Dermis microvascular lymphatic vessel endothelial cell (primary cell): ENCODE data around the gene SIDT2. TPM values are rescaled to one million over a fixed set of nuclear protein-coding genes. Genes with fewer than 3 reads are reported as not detected.
"Not testable (repeated sequence)": the region's sequence is repeated elsewhere in the genome, so short reads cannot be mapped to it uniquely, and the experiment has no call there.

Source experiments
- DNase-seq, 2 donors: peaks; one replicate each; pipeline versions ENCODE4 v3.0.0 to v3.0.0-alpha.2; 2010; ENCODE audit warnings: low read depth in 2 of 2
- total RNA-seq: library from RNA; depleted of rRNA; stranded (reverse); fragments of >200 nt; gene quantifications from 2 replicates; pipeline ENCODE4 v1.2.1, GENCODE V29; 2014

Gene SIDT2
- total RNA-seq, result 6.4 and 12.1 TPM in 2 replicates

DNA sequence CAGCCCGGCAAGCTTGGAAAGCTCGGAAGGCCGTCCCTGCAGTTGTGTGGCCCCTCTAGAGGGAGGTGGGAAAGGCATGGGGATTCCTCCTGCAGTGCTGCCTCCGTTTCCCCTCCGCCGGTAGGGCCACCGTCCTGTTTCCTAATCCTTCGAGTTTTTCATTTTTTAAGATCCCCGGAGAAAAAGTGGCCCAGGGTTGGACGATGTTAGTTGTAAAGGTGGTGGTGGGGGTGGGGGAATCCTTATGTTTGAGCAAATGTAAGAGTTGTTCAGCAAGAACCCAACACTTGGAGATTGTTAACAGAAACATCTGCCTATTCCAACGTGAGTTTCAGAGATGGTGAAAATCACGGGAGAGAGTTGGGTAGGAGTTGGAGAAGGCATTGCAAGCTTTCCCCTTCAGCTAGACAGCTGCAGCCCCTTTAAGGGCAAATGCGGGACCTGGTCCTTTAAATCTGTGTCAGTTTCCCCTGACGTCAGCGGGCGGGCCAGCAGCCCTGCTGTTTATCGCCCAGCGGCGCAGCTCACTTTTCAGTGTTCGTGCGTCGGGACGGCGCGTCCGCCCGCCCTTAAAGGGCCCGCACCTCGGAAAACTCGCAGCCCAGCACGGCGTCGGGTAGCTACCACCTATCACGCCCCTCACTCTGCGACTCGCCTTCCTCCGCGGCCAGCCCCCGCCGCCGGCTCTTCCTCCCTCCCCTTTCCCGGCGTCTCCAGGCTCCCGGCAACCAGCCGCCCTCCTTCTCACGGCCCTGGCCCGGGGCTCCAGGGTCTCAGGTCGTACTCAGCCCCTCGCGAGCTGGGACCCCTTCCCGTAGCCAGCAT lies at the start of gene SIDT2:
Gene SIDT2 (plus strand): TSS at position 534 of the 825 bp plus-strand sequence. CDS start 521 bp downstream, outside the sequence.
- DNase-seq, result peak; percentile 83 to 96

- not testable (repeated sequence) for DNase-seq
These were observed 48.1 kb upstream of the SIDT2 start for GRCh38 chr11:117130396-117130795.

- DNase-seq, result no peak
These were observed 47.7 kb upstream of the SIDT2 start for GRCh38 chr11:117130879-117131278.

- DNase-seq, result no peak
These were observed 44.1 kb upstream of the SIDT2 start for GRCh38 chr11:117134431-117134830.

DNA sequence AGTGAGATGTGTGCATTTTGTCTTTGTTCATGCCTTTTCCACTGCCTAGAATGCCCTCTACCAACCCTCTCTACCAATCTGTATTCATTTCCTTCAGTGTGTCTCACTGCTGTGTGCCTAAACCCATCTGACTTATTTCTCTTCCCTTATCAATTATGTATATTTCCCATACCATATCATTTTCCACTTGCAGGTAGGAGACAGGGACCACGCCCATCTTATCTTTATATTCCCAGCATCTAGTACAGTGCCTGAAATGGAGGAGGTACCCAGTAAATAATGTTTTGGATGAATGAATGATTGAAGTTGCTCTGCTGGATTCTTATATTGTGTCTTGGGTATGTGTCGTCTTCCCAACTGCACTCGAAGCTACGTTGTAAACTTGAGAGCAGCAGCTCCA lies 43.6 kb upstream of the SIDT2 start:
- DNase-seq, result not testable (repeated sequence)

DNA sequence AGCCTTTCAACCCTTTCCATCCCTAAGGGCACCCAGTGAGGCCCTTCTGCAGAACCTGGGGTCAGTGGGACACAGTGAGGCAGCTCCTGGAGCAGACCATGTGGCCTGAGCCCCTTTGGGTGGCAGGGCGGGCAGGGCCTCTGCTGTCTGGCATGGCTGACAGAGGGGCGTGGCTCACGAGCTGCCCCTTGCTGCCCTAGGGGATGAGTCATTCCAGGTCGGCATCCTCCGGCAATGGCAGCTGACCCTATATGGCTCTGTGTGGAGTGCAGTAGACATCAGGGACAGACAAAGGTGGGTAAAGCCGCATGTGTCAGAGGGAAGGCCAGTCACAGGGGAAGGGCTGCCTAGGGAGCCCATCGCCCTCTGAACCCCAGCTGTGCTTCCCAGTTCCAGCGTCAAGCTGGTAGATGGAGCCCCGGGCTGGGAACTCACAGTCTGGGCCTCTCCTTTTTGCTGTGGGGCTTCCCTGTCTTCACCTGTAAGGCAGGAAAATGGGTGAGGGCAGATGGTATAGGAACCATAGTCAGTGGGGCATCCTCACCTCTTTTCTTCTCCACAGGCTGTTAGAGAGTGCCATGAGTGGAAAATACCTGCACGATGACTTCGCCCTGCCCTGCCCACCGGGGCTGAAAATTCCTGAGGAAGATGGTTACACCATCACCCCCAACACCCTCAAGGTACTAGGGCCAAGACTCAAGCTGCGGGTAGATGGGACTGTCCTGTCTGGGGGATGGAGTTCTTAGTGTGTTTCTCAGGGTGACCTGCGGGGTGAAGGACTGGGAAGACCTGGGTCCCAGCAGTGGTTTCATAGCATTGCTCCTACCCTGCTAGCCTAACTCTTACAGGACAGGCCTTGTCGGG lies 41.1 kb upstream of the SIDT2 start:
- not testable (repeated sequence) for DNase-seq

GRCh38 chr11:117143390-117143789 lies 35.2 kb upstream of the SIDT2 start:
- peak in 1 of 2 donors; percentile 42 for DNase-seq

- DNase-seq, result peak; percentile 87 to 93
These were observed 34.6 kb upstream of the SIDT2 start, which contains the start of gene PAFAH1B2 for GRCh38 chr11:117143871-117144476. PAFAH1B2 (plus strand) TSS chr11:117144287; CDS start chr11:117152448, 8,161 bp downstream.

- DNase-seq, result peak; percentile 76 to 92
These were observed 33.8 kb upstream of the SIDT2 start for GRCh38 chr11:117144477-117145392.

DNA sequence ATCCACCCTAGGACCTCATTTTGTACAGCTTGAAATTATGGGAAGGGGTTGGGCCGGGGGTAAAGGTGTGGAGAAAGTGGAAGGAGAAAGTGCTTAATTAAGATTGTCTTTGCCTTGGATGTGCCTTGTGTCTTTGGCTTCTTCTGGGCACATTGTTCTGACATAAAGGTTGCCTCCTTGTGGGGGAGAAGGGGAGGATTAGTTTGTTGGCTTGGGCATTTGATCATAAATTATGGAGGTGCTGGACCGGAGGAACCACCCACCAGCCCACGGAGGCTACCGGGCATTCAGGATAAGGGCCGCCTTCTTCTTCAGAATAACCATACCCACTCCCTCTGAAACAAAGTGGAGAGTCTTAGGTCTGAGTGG lies 33.2 kb upstream of the SIDT2 start:
- peak in 1 of 2 donors; percentile 67 for DNase-seq

- DNase-seq, result peak in 1 of 2 donors; percentile 3
These were observed 32.0 kb upstream of the SIDT2 start for GRCh38 chr11:117146521-117146920.

GRCh38 chr11:117152066-117152465 lies 26.5 kb upstream of the SIDT2 start:
- DNase-seq, result no peak

GRCh38 chr11:117154468-117154867 lies 24.1 kb upstream of the SIDT2 start:
- no peak for DNase-seq

DNA sequence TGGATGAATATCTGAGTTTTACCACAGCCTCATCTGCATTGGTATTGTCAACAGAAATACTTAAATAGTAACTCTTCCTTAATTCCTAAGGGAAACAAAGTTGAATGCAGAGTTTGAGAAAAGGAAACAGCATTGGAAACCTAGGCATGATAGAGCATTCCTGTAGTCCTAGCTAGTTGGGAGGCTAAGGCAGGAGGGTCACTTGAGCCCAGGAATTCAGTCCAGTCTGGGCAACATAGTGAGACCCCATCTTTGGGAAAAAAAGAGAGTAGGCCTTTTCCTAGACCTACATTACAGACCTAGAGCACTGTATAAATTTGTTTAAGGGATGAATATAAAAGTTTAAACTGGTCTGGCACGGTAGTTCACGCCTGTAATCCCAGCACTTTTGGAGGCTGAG lies 21.0 kb upstream of the SIDT2 start:
- DNase-seq, result no peak

GRCh38 chr11:117159892-117160291 lies 18.7 kb upstream of the SIDT2 start:
- no peak for DNase-seq

DNA sequence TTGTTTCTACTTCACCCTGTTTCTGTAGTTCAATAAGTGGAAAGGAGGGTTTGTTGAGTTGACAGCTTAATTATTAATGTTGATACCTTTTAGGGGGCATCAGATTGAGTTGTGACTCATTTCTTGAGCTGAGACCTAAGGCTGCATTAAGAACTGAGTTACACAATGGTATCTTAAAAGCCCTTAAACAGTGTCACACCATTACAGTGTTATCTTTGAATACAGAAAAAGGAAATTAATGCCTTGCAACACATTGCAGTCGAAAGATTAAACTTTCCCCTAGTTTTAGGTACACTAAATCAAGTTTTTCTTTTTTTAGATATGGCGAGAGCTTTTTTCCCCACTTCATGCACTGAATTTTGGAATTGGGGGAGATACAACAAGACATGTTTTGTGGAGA lies 17.7 kb upstream of the SIDT2 start:
- DNase-seq, result no peak

- DNase-seq, result no peak
These were observed 12.1 kb upstream of the SIDT2 start for GRCh38 chr11:117166491-117166890.

GRCh38 chr11:117169736-117170135 lies 8.8 kb upstream of the SIDT2 start:
- DNase-seq, result no peak

DNA sequence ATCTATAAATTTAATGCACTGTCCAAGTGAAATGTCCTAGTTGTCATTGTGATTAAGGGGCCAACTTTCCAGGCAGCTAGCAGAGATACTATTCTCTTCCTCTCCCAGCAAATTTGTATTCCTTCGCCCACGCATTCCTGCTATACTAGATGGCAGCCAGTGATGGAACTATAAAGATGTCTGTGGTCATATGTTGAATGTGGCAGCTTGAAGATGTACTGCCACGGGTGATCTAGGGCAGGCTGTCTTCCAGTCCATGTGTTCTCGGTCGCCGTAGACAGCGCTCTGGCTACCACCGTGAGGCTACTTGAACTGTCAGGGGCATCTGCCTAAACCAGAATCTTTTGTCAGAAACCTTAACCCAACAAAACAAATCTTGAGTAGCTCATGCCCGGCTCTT lies 8.3 kb upstream of the SIDT2 start:
- no peak for DNase-seq

DNA sequence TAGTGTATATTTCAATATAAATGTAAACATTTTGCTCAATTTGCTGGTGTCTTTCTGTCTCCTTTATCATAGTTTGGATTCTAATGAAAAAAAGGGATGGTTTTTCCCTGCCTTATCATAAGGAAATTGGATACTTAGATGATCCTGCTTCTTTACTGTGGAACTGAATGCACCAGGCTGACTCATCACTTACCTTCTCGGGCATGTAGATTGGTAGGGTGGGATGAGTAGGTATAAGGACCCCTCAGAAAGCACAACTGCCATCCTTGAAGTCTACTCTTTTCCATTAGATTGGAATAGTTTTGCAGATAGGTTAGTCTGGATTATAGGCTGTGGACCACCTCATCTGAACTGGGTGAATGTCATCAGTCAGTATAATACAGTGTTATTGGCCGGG lies 7.5 kb upstream of the SIDT2 start:
- no peak for DNase-seq
